HG03025 (cell line): ENCODE measurements around the gene IL17RE.

Source experiments
- ATAC-seq: cut with Tn5 transposase; IDR thresholded peaks from one replicate; pipeline ENCODE4 v1.9.1; 2021; ENCODE audit warnings: mild to moderate bottlenecking, moderate library complexity; ENCODE audit not compliant: unreplicated experiment, low FRiP score

Gene IL17RE

GRCh38 chr3:9949626-9950025 lies 47.0 kb downstream of the IL17RE start:
- no peak for ATAC-seq

- ATAC-seq: no peak
Observed at GRCh38 chr3:9951126-9951525, 48.5 kb downstream of the IL17RE start.

DNA sequence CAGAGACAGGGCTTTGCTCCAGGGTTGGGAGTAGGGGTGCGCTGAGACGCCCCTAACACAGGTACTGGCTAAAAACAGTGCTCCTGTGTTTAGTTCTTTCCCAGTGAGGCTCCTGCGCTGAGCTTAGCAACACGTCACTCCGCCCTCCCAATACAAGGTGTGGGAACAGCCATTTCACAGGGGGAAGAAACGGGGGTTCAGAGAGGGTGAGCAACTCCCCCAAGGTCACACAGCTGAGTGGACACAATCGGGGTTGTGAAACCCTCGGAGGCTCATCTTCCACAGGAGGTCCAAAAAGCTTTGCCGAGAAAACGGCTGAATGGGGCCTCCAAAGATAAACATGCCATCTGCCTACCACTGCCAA lies 48.9 kb downstream of the IL17RE start:
- ATAC-seq: no peak

DNA sequence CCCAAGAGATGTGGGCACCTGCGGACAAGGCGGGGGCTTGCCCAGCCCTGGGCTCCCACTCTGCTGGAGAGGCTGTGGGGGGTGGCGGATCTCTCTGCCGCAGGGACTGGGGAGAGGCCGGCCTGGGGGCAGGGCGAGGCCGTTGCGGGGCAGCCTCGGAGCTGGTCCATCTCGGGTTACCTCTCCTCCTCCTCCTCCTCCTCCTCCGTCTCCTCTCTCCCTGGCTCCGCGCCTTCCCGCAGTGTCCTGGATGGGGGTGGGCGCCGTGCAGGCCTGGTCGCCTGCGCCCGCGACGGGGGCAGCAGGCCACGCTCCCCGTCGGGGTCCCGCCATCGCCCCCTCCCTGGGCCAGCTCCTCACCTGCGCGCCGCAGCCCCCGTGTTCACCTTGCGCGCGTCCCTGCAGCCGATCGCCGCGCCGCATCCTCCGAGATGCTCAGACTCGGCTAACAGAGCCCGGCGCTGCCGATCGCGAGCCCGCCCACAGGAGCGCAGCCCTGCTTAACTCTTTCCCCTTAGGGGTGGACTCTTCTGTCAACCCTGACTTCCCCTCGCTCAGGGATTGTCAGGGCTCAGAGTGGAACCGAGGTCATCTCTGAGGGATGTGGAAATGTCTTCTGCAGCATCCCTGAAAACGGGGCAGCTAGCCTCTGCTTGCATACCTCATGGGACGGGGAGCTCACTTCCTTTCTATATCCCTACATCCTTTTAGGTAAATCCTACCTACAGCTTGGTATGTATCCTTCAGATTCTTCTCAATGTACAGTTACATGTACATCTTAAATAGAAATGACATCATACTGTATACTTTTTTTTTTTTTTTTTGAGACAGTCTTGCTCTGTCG lies 49.5 kb downstream of the IL17RE start, which contains the start of gene PRRT3:
Gene PRRT3 (minus strand): TSS at position 447 of the 844 bp plus-strand sequence. CDS start 2,293 bp downstream, outside the sequence.
- no peak for ATAC-seq

DNA sequence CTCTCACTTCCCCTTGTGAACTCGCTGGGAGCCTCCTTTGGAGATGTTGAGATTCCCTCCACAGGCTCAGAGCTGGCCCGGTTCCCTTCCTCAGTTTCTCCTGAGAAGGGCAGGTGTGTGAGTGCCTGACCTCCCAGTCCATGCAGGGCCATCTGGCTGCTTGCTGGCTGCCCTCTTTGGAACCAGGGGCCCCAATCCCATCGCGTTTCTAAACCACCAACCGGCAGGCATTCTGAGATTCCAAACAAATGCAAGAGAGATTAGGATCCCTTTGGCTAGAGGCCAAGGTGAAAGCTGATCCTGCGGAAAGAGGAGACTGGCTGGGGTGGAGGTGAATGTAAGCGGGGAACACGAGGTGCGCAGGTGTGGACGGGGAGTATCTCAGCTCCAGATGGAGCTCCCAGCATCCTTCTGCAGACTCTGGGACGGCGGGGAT lies 52.4 kb downstream of the IL17RE start:
- no peak for ATAC-seq

GRCh38 chr3:9955611-9956352 lies 53.1 kb downstream of the IL17RE start:
- ATAC-seq: no peak

DNA sequence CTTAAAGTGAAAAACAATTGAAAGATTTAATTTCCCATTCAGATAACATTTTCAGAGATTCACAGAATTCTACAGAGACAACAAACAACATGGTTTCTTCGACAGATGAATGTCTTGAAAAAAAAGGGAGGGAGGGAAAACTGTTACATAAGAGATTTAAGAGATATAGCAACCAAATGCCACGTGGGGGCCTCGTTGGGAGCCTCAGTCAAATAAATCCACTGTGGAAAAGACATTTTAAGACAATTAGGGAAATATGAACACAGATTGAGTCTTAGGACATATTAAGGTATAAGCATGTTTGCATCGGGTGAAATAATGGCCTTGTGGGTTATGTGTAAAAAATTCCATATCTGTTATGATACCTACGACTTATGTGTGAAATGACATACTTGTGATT lies 54.6 kb downstream of the IL17RE start:
- ATAC-seq: no peak

DNA sequence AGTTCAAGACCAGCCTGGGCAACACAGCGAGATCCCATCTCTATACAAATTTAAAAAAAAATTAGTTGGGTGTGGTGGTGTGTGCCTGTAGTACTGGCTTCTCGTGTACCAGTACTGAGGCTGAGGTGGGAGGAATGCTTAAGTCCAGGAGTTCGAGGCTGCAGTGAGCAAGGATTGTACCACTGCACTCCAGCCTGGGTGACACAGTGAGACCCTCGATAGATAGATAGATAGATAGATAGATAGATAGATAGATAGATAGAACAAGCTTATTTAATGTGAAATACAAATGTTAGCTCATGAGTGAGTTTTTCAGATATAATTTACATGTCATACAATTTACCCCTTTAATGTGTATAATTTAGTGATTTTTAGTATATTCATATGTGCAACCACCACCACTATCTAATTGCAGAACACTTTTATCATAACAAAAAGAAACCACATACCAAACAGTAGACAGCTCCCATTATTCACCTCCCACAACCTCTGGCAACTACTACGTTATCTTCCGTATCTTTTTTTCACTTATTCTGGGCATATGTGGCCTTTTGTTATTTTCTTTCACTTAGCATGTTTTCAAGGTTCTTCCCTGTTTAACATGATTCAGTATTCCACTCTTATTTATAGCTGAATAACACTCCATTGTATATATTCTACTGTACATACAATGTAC lies 62.7 kb downstream of the IL17RE start:
- ATAC-seq: no peak
